IPS-18c (cell line): ENCODE results near the gene TIMM17A.

Experiments
- H3K4me3 ChIP-seq: 2 replicates; pipeline ENCODE4 v1.7.0; 2013; ENCODE audit warnings: low read depth, mild to moderate bottlenecking, low read length, moderate library complexity; ENCODE audit not compliant: insufficient read depth
- H3K9me3 ChIP-seq: one replicate; pipeline ENCODE4 v1.6.1; 2013; ENCODE audit warnings: mild to moderate bottlenecking, low read length, moderate library complexity; ENCODE audit not compliant: control insufficient read depth, insufficient read depth

Gene TIMM17A

GRCh38 chr1:202005958-202006357 lies 50.7 kb downstream of the TIMM17A start:
- H3K9me3 ChIP-seq, result peaks cover 2% of the 10 kb centered on the region
- H3K4me3 ChIP-seq, result no peak overlapping the region

GRCh38 chr1:202007304-202007703 lies 52.0 kb downstream of the TIMM17A start:
- peak overlapping the region; percentile 26; the same call in 1 of the 2 replicates for H3K4me3 ChIP-seq
- peaks cover 2% of the 10 kb centered on the region for H3K9me3 ChIP-seq

GRCh38 chr1:202007805-202008489 lies 52.6 kb downstream of the TIMM17A start:
- H3K4me3 ChIP-seq, result peak overlapping the region; percentile 38

GRCh38 chr1:202009326-202010179 lies 54.2 kb downstream of the TIMM17A start:
- Histone ChIP-seq H3K9me3 (peaks cover 2% of the 10 kb centered on the region), H3K4me3 (peak overlapping the region; percentile 42)

More at GRCh38 chr1:202007805-202008489, 52.6 kb downstream of the TIMM17A start:
- peaks cover 2% of the 10 kb centered on the region for H3K9me3 ChIP-seq

- peaks cover 2% of the 10 kb centered on the region for H3K9me3 ChIP-seq
- H3K4me3 ChIP-seq, result peak within 1 kb of the TSS; percentile 52
These were observed 55.1 kb downstream of the TIMM17A start, which contains the start of gene ELF3 for GRCh38 chr1:202010180-202011015. Gene ELF3 (plus strand): TSS chr1:202010587. CDS start chr1:202011137, 550 bp downstream.

DNA sequence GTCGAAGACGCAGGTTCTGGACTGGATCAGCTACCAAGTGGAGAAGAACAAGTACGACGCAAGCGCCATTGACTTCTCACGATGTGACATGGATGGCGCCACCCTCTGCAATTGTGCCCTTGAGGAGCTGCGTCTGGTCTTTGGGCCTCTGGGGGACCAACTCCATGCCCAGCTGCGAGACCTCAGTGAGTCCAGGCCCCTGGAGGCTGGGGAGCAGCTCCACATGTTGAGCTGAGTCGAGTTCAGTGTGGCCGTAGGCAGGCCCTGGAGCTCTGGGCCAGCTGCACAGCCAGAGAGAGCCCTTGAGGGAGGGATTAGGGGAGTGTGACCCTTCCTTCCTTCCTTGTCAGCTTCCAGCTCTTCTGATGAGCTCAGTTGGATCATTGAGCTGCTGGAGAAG lies 56.7 kb downstream of the TIMM17A start:
- Histone ChIP-seq H3K4me3 (no peak overlapping the region), H3K9me3 (no peaks in the 10 kb centered on the region)

DNA sequence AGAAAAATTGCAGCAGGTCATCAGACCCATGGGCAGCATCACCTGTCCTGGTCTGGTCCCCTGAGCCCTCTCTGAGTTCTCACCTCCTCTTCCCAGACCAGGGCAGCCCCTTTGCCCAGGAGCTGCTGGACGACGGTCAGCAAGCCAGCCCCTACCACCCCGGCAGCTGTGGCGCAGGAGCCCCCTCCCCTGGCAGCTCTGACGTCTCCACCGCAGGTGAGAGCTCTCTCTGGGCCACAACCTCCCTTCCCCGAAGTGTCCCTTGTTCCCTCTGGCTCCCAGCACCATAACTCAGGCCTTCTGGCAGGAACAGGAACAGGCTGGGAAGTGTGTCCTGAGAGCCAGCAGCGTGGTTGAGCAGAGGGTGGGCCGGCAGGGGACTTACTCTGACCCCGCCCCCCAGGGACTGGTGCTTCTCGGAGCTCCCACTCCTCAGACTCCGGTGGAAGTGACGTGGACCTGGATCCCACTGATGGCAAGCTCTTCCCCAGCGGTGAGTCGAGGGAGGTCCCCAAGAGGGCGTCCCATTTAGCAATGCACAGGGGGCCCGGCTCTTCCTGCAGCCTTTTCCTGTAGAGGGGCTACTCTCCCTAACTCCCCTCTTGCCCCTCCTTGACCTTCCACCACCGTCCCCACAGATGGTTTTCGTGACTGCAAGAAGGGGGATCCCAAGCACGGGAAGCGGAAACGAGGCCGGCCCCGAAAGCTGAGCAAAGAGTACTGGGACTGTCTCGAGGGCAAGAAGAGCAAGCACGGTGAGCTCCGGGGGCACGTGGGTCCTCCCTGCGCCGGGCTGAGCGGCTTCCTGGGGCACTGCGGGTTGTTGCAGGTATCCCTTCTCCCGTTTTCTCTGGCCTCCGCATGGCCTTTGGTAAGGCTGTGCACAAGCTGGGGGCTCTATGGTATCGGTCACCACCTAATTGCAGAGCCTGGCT lies 57.5 kb downstream of the TIMM17A start:
- H3K9me3 ChIP-seq, result no peaks in the 10 kb centered on the region
- no peak overlapping the region; the same call in 1 of the 2 replicates for H3K4me3 ChIP-seq

GRCh38 chr1:202013603-202014002 lies 58.3 kb downstream of the TIMM17A start:
- Histone ChIP-seq H3K9me3 (no peaks in the 10 kb centered on the region), H3K4me3 (no peak overlapping the region)

DNA sequence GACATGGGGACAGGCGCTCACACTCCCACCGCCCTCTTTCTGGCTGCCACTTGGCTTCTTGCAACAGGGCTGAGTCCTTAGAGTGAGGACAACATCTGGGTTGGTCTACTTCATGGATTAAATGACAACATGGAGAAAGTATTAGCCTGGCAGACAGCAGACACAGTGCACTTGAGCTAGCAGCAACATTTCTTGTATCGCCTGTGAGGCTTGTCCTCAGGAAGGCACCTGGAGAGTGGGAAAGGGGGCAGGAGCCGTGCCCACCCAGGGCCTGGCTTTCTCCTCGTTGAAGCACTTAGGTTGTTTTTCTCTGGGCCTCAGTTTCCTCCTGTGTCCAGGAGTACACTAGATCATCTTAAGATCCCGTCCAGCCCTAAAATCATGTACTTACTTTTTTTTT lies 58.8 kb downstream of the TIMM17A start:
- Histone ChIP-seq H3K9me3 (no peaks in the 10 kb centered on the region), H3K4me3 (no peak overlapping the region)

DNA sequence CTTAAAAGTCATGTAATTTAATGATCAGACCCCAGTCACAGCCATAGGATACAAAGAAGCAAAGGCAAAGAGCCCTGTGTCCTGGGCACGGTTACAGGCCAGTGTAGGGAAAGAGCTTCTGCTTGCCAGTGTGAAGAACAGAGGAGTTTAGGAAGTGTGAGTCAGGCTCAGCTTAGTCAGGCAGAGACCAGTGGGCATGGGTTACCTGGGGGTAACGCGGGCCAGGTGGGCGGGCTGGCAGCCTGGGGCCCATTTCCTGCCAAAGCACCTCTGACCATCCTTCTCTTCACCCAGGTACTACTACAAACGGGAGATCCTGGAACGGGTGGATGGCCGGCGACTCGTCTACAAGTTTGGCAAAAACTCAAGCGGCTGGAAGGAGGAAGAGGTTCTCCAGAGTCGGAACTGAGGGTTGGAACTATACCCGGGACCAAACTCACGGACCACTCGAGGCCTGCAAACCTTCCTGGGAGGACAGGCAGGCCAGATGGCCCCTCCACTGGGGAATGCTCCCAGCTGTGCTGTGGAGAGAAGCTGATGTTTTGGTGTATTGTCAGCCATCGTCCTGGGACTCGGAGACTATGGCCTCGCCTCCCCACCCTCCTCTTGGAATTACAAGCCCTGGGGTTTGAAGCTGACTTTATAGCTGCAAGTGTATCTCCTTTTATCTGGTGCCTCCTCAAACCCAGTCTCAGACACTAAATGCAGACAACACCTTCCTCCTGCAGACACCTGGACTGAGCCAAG lies 59.8 kb downstream of the TIMM17A start:
- Histone ChIP-seq H3K9me3 (no peaks in the 10 kb centered on the region), H3K4me3 (no peak overlapping the region)

DNA sequence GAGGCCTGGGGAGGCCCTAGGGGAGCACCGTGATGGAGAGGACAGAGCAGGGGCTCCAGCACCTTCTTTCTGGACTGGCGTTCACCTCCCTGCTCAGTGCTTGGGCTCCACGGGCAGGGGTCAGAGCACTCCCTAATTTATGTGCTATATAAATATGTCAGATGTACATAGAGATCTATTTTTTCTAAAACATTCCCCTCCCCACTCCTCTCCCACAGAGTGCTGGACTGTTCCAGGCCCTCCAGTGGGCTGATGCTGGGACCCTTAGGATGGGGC lies 60.3 kb downstream of the TIMM17A start:
- no peaks in the 10 kb centered on the region for H3K9me3 ChIP-seq
- H3K4me3 ChIP-seq, result no peak overlapping the region

GRCh38 chr1:202016022-202016810 lies 60.9 kb downstream of the TIMM17A start:
- no peak overlapping the region for H3K4me3 ChIP-seq
- no peaks in the 10 kb centered on the region for H3K9me3 ChIP-seq

DNA sequence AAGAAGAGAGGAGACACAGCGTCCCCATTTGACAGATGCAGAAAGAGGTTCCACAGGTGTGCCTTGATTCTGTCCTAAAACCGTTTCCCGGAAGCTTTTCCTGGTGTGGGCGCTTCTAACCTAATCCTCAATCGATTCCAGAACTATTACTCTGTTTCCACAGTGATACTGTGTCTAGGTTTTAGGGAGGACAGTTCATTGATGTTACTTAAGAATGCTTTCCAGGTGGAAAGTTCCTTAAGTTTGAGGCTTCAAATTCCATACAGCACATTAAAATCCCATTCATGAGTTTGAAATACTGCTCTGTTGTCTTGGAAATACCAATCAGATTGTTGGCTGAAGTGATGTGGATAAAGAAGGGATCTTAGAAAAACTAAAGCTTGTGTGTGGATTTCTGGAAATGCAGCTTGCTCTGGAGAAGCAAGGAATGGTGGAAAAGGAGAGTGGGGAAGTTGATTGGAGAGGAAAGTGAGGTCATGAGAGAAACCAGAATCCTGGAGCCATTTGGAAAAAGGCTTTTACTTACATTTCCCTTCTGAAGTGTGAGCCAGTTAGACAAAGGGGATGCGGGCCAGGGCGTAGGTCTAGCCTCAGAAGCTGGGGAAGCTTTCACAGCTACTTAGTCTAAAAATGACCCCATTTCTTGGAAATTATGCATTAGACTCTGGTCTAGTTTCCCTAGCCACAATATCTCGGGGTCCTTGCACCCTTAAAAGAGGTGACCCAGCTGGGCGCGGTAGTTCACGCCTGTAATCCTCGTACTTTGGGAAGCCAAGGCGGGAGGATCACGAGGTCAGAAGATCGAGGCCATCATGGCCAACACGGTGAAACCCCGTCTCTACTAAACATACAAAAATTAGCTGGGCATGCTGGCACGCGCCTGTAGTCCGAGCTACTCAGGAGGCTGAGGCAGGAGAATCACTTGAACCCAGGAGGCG lies 61.8 kb downstream of the TIMM17A start:
- Histone ChIP-seq H3K4me3 (no peak overlapping the region), H3K9me3 (peaks cover 2% of the 10 kb centered on the region)

DNA sequence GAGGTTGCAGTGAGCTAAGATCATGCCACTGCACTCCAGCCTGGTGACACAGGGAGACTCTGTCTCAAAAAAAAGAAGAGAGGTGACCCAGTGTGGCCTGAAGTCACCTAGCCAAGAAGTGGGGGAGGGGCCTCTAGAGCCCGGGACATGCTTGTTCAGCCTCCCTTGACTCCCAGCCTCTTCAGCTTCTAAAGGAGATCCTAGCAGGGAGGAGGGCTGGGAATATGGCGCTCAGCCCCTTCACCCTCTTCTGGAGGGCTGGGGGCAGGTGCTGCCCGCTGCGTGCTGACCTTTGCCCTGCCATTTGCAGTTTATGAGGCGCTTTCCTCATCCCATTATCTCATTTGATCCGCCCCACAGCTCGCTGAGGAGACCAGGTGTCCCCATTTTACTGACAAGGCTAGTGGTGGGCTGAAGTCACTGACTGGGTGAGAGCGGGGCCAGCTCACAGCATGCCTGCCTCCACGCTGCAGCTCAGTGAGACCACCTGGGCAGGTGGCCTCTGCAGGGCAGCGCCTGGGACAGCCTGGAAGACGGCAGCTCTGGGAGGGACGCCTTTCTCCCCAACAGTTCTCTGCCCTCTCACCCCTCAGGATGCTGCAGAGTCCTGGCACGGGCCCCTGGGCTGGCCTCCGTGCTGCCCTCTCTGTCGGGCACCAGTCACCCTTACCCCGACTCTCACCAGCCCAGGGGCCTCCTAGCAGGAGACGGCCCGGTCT lies 62.6 kb downstream of the TIMM17A start:
- Histone ChIP-seq H3K9me3 (peaks cover 2% of the 10 kb centered on the region), H3K4me3 (no peak overlapping the region)
